ENCODE measurements around the gene ASS1. TPM values are rescaled to one million over a fixed set of nuclear protein-coding genes. Genes with fewer than 3 reads are reported as not detected.

The ASS1 gene
- total and polyA plus RNA-seq, 2 donors (not counting 1 experiment from before 2014, with no cell fraction given), result 44.7 to 223 TPM

DNA sequence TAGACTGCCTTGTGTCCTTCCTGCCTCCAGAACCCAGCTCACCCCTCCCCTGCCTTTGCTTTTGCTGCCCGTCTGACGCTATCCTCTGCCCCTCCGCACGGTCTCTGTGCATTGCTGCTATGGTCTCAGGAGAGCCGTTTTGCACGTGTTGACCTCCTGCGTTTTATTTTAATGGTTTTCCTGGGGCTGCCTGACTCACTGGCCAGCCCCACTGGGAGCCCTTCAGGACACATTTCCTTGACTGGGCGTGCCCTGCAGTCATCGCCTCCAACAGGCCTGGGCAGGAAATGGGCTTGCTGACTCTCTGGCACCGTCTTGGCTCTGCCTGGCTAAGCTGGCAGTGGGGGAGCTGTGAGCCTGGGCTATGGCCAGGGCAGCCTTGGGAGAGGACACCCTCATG is 17.9 kb upstream of the ASS1 start:
- Histone ChIP-seq H3K4me3 (replicated peaks in 1 of 4; ENCODE audit: control extremely low read depth in 1 of 4, insufficient read depth in 1 of 4, low read depth in 3 of 4, low read length in 4 of 4) (no peak overlapping the region), H3K36me3 (ENCODE audit: control insufficient read depth, insufficient read depth, low read length) (no peaks in the 10 kb centered on the region), H3K4me2 (ENCODE audit: extremely low read depth, insufficient read depth, low read length) (no peak overlapping the region), H2AFZ (ENCODE audit: low read length) (no peak overlapping the region), H3K27me3 (ENCODE audit: control insufficient read depth, insufficient read depth, low read length) (no peaks in the 10 kb centered on the region), H3K9me3 (ENCODE audit: control insufficient read depth, insufficient read depth, low read depth, low read length) (no peaks in the 10 kb centered on the region), H3K79me2 (ENCODE audit: control insufficient read depth, insufficient read depth, low read length) (no peaks in the 10 kb centered on the region), H4K20me1 (ENCODE audit: control insufficient read depth, extremely low read depth, insufficient read depth, low read length) (no peaks in the 10 kb centered on the region), H3K27ac (ENCODE audit: insufficient read depth, low read length) (no peak overlapping the region), H3K4me1 (ENCODE audit: control insufficient read depth, extremely low read depth, insufficient read depth, low read length) (no peaks in the 10 kb centered on the region), H3K9ac (ENCODE audit: insufficient read depth, low read length) (no peak overlapping the region)
- TF ChIP-seq, protein P1, sequence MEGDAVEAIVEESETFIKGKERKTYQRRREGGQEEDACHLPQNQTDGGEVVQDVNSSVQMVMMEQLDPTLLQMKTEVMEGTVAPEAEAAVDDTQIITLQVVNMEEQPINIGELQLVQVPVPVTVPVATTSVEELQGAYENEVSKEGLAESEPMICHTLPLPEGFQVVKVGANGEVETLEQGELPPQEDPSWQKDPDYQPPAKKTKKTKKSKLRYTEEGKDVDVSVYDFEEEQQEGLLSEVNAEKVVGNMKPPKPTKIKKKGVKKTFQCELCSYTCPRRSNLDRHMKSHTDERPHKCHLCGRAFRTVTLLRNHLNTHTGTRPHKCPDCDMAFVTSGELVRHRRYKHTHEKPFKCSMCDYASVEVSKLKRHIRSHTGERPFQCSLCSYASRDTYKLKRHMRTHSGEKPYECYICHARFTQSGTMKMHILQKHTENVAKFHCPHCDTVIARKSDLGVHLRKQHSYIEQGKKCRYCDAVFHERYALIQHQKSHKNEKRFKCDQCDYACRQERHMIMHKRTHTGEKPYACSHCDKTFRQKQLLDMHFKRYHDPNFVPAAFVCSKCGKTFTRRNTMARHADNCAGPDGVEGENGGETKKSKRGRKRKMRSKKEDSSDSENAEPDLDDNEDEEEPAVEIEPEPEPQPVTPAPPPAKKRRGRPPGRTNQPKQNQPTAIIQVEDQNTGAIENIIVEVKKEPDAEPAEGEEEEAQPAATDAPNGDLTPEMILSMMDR (conservative IDR thresholded peaks at IDR 0.05 in 1 of 2, IDR thresholded peaks at IDR 0.05 in 1 of 2; ENCODE audit: low read depth in 1 of 2, low read length in 2 of 2), result no peak
- no peak for TF ChIP-seq EZH2 (IDR thresholded peaks at IDR 0.05; ENCODE audit: low read length, missing control alignments)
- peak in 1 of 2 donors; percentile 64 for DNase-seq (ENCODE audit: low read depth in 2 of 2)

DNA sequence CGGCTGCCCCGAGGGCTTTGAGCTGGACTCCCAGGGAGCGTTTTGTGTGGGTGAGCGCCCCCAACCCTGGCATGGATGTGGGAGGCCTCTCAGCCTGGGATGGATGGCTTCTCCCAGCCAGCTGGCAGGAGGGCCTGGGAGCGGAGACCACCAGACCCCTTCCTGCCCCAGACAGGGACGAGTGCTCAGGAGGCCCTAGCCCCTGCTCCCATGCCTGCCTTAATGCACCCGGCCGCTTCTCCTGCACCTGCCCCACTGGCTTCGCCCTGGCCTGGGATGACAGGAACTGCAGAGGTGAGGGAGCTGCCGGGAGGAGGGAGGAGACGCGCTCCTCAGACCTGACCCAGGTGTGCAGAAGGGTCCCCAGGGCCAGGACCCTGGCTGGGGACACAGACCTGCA is 17.4 kb upstream of the ASS1 start:
- H3K4me1 ChIP-seq (ENCODE audit: control insufficient read depth, extremely low read depth, insufficient read depth, low read length), result no peaks in the 10 kb centered on the region
- H3K36me3 ChIP-seq (ENCODE audit: control insufficient read depth, insufficient read depth, low read length), result no peaks in the 10 kb centered on the region
- H2AFZ ChIP-seq (ENCODE audit: low read length), result no peak overlapping the region
- no peak overlapping the region for H3K9ac ChIP-seq (ENCODE audit: insufficient read depth, low read length)
- H4K20me1 ChIP-seq (ENCODE audit: control insufficient read depth, extremely low read depth, insufficient read depth, low read length), result no peaks in the 10 kb centered on the region
- no peak for TF ChIP-seq EZH2 (IDR thresholded peaks at IDR 0.05; ENCODE audit: low read length, missing control alignments)
- TF ChIP-seq, protein P1 (conservative IDR thresholded peaks at IDR 0.05 in 1 of 2, IDR thresholded peaks at IDR 0.05 in 1 of 2; ENCODE audit: low read depth in 1 of 2, low read length in 2 of 2), result no peak
- H3K79me2 ChIP-seq (ENCODE audit: control insufficient read depth, insufficient read depth, low read length), result no peaks in the 10 kb centered on the region
- H3K27me3 ChIP-seq (ENCODE audit: control insufficient read depth, insufficient read depth, low read length), result no peaks in the 10 kb centered on the region
- H3K9me3 ChIP-seq (ENCODE audit: control insufficient read depth, insufficient read depth, low read depth, low read length), result no peaks in the 10 kb centered on the region
- H3K4me3 ChIP-seq (replicated peaks in 1 of 4; ENCODE audit: control extremely low read depth in 1 of 4, insufficient read depth in 1 of 4, low read depth in 3 of 4, low read length in 4 of 4), result no peak overlapping the region
- DNase-seq (ENCODE audit: low read depth in 2 of 2), result no peak
- no peak overlapping the region for H3K4me2 ChIP-seq (ENCODE audit: extremely low read depth, insufficient read depth, low read length)
- no peak overlapping the region for H3K27ac ChIP-seq (ENCODE audit: insufficient read depth, low read length)

DNA sequence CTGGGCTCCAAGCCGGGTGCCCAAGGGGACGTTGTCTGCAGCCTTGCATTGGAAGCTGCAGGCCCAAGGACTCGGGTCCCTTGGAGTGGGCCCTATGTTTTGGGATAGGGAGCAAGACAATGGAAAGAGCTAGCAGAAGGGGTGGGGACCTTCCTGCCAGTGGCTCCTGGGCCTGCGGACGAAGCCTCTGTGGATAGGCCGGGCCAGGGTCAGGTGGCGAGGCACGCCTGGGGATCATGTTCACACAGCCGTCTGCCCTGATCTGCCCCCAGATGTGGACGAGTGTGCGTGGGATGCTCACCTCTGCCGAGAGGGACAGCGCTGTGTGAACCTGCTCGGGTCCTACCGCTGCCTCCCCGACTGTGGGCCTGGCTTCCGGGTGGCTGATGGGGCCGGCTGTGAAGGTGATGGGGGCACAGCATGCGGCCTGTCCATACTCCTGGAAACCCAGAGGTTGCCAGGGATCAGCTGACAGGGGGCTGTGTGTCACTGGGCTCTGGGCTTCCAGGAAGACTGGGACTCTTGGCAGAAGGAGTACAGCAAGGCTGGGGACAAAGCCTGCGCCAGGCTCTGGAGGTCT is 16.6 kb upstream of the ASS1 start:
- TF ChIP-seq EZH2 (IDR thresholded peaks at IDR 0.05; ENCODE audit: low read length, missing control alignments), result no peak
- TF ChIP-seq, protein P1 (conservative IDR thresholded peaks at IDR 0.05 in 1 of 2, IDR thresholded peaks at IDR 0.05 in 1 of 2; ENCODE audit: low read depth in 1 of 2, low read length in 2 of 2), result no peak
- Histone ChIP-seq H3K4me1 (ENCODE audit: control insufficient read depth, extremely low read depth, insufficient read depth, low read length) (no peaks in the 10 kb centered on the region), H3K4me2 (ENCODE audit: extremely low read depth, insufficient read depth, low read length) (no peak overlapping the region), H3K36me3 (ENCODE audit: control insufficient read depth, insufficient read depth, low read length) (no peaks in the 10 kb centered on the region), H2AFZ (ENCODE audit: low read length) (no peak overlapping the region), H3K9me3 (ENCODE audit: control insufficient read depth, insufficient read depth, low read depth, low read length) (no peaks in the 10 kb centered on the region), H3K9ac (ENCODE audit: insufficient read depth, low read length) (no peak overlapping the region), H3K27me3 (ENCODE audit: control insufficient read depth, insufficient read depth, low read length) (peaks cover 4% of the 10 kb centered on the region), H3K4me3 (replicated peaks in 1 of 4; ENCODE audit: control extremely low read depth in 1 of 4, insufficient read depth in 1 of 4, low read depth in 3 of 4, low read length in 4 of 4) (no peak overlapping the region), H4K20me1 (ENCODE audit: control insufficient read depth, extremely low read depth, insufficient read depth, low read length) (no peaks in the 10 kb centered on the region), H3K79me2 (ENCODE audit: control insufficient read depth, insufficient read depth, low read length) (no peaks in the 10 kb centered on the region), H3K27ac (ENCODE audit: insufficient read depth, low read length) (no peak overlapping the region)
- no peak for DNase-seq (ENCODE audit: low read depth in 2 of 2)

Data from fibroblast of lung (primary cell).